Hair follicular keratinocyte (primary cell): ENCODE measurements around the gene LECT2. TPM values are rescaled to one million over a fixed set of nuclear protein-coding genes. Genes with fewer than 3 reads are reported as not detected.

Experiments used
- total RNA-seq: library from RNA; depleted of rRNA; stranded (reverse); fragments of >200 nt; gene quantifications from 2 replicates; pipeline ENCODE4 v1.2.3, GENCODE V29; 2015

The LECT2 gene
- not detected in 2 replicates for total RNA-seq

GRCh38 chr5:135954899-135955298 lies at the start of gene LECT2:
LECT2 (minus strand) TSS chr5:135954983; CDS start chr5:135954833, 150 bp downstream.

Other genes with a start within 250 kb of the LECT2 start
- not detected in 2 replicates for gene SLC25A48, start 120.3 kb downstream of the LECT2 start, total RNA-seq
- gene IL9, start 59.1 kb downstream of the LECT2 start, total RNA-seq, result not detected in 2 replicates
- 347 and 420 TPM in 2 replicates for gene TGFBI, start 74.0 kb upstream of the LECT2 start, total RNA-seq
- 35.8 and 38.5 TPM in 2 replicates for gene SMAD5, start 177.9 kb upstream of the LECT2 start, total RNA-seq
- gene SMIM32, start 238.2 kb upstream of the LECT2 start, total RNA-seq, result not detected in 2 replicates